Islet of Langerhans (tissue), 1 donor: ENCODE measurements around the gene CCDC148.
A peak's percentile ranks its signal among the peaks of the same experiment; 100 is the strongest.

Experiments
- FAIRE-seq: peaks from one replicate; lab custom pipeline; 2011; peaks lifted over from hg19 to GRCh38; lab: Jason Lieb, UNC

Gene CCDC148

GRCh38 chr2:158205215-158205614 lies 251.3 kb downstream of the CCDC148 start:
- FAIRE-seq, result no peak

DNA sequence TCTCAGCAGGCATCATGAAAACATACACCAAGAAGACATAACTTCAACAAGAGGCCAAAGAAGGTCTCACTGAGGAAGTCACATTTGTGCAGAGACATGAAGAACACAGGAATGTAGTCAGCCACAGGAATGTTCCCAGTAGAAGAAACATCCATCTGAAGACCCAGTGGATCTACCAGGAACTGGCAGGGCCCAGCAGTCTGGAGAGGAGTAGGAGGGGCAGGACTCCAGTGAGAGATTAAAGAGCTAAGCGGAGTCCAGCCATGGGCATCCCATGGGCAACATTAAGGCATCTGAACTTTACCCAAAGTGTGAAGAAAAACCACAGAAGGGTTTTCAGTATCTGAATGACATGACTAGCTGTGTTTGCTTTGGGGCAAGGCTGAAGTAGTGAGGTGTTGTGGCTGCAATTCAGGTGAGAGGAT lies 251.8 kb downstream of the CCDC148 start:
- no peak for FAIRE-seq

GRCh38 chr2:158202161-158202815 lies 254.3 kb downstream of the CCDC148 start:
- peak; percentile 5 for FAIRE-seq

DNA sequence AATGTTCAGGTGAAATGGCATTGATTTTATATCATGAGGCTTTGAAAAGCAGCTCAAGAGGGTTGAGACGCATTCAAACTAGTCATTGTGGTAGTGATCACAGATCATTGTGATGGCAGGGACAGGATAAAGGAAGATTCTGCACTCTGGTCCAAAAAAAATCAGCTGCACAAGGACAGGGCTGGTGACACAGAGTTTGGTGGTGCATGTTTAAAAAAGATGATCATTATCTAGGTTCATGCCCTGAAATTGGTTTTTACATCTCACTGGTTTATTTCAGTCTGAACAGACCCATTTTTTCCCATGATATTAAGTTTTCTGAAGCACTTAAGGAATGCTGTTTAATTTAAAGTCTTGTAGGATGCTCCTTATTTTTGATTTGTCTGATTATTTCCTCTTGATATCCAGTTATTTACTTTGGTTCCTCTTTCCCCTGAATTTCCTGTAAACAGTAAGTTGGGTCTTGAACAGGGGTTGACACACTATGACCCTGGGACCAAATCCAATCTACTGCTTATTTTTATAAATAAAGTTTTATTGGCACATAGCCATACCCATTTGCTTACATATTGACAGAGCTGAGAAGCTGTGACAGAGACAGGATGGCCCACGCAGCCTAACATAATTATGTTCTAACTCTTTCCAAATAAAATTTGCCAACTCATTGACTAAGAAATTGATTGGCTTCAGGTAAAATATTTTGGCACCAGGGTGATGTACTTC lies 256.5 kb downstream of the CCDC148 start:
- no peak for FAIRE-seq

DNA sequence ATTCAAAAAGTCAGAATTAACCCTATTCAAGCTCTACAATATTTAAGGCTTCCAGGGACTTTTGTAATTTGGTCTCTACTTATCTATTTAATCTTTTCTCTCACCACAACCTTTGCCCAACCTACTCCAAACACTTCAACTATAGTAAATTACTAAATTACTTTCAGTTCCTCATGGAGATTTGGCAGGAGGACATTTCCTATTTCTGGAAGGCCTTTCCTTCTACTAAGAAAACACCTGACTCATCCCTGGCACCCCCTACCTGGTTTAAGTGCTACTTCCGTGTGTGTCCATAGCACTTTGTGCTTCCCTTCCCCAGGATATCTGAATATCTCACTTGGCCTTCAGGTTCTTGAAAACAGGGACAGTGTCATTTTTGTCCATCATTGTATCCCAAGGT lies 258.6 kb downstream of the CCDC148 start:
- no peak for FAIRE-seq

DNA sequence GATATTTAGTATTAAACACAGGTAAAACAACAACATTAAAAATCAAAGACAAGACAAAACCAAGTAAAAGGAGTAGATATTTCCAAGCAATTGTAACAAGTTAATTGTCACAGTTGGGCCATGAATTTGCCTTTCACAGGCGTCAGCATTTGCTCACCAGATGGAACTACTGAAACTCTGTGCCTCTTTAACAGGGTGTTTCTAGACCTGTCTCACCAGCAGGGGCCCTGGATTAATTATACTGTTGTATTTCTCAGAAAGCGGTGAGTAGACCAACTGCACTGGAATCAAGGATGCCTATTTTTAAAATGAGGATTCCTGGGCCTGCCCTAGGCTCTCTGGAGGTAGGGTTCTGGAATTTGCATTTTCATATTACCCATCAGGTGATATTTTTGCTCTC lies 262.3 kb downstream of the CCDC148 start:
- no peak for FAIRE-seq

- FAIRE-seq, result no peak
Observed at GRCh38 chr2:158192515-158193443, 263.8 kb downstream of the CCDC148 start.

GRCh38 chr2:158191076-158191895 lies 265.3 kb downstream of the CCDC148 start:
- FAIRE-seq, result no peak

DNA sequence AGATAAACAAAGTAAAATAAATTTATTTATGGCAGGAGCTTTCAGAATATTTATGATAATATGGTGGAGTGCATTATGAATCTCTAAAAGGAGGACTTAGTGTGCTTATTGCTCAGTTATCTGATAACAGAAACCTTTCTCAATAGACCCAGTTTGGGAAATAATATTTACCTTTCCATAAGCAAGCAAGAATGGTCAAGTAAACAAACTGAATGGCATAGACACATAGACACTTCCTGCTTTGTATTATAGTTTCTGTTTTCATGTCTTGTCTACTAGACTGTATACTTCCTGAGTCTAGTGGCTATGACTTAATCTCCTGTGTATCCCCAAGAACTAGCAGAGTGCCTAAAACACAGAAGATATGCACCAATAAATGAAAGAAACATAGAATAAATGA lies 267.0 kb downstream of the CCDC148 start:
- no peak for FAIRE-seq

DNA sequence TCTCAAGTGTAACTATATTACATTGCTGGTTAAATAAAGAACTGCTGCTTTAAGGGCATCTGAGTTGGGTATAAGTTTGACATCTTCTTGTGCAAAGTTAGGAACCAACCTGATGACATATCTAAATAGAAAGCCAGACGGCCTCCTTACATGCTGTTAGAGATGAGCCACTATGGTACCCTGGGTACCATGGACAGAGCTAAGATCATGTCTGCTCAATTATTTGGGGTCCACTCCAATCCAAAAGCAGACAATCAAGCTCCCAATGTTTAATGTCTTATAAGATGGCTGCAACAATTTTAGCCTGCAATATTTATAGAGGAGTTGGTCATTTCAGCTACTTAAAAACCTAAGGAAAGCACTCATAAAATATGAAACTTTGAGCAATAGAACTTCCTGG lies 268.6 kb downstream of the CCDC148 start:
- FAIRE-seq, result no peak

GRCh38 chr2:158184556-158185343 lies 271.8 kb downstream of the CCDC148 start:
- FAIRE-seq, result no peak

GRCh38 chr2:158184001-158184400 lies 272.6 kb downstream of the CCDC148 start:
- no peak for FAIRE-seq

DNA sequence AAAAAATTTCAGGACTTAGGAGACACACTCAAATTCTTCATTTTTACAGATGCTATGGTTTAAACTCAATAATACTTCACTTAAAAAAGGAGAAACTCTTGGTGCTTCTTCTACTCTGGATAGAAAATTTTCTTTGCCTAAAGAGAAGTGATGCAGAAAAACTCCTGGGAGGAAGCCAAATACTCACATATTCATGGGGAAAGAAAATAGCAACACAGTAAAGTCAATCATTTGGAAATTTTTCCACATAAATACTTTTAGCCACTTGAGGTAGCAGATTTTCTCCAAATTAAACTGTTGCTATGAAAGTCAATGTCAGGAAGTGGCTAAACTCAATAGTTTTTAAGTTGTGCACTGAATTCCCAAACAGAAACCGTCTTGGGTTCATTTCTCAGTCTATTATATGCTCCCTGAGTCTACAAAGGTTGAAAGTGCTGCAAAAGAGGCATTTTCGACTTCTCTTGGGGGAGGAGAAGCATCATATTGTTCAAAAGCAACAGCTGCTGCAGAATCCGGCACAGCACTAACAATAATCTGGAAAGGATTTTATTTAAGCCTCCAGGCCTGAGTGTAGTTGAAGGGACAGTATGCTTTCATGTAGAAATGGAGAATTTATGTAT lies 273.8 kb downstream of the CCDC148 start:
- FAIRE-seq, result no peak

- no peak for FAIRE-seq
Observed at GRCh38 chr2:158181171-158181570, 275.4 kb downstream of the CCDC148 start.

DNA sequence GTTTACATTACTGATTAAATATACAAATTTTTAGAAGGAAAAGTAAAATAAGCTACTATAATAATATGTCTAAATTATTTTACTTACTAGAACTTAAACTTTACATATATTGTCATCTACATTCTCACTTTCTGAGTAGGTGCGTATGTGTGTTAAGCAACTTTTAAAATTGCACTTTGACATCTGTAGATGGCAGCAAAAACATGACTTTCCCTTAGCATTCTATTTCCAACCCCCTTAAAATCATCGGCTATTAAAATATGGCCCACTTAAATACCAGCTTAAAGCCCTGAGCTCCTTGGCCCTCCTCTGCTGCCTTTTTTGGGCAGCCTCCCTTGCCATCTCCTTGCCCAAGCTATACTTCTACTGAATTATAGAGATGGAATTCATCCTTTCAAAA lies 276.9 kb downstream of the CCDC148 start:
- FAIRE-seq, result peak; percentile 88

GRCh38 chr2:158178646-158179045 lies 277.9 kb downstream of the CCDC148 start:
- FAIRE-seq, result no peak

- FAIRE-seq, result no peak
Observed at GRCh38 chr2:158174956-158175355, 281.6 kb downstream of the CCDC148 start.

DNA sequence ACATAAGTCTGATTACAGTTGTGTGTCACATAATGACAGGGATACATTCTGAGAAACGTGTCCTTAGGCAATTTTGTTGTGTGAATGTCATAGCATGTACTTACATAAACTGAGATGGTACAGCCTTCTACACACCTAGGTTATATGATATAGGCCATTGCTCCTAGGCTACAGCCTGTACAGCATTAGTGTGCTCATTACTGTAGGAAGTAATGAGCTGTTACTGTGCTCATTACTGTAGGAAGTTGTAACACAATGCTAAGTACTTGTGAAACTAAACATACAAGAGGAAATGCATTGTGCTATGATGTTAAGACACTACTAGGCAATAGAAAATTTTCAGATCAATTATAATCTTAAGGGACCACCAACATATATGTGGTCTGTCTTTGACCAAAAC lies 282.1 kb downstream of the CCDC148 start:
- no peak for FAIRE-seq

DNA sequence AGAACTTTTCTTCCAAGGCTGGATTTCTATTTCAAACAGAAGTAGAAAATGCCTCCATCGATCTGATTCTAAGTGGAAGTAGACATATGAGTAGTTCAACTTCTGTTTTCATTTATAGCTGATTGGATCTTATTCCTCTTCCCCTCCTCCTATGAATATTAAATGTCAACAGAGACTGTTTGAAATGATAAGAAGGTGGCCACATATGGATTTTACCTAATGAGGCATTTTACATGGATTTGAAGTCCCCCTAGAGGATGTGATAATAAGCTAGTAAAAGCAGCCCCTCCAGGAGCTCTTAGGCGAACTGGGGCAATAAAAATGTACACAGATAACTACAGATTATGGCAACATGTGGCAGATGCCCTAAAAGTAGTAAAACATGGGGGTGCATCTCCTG lies 283.8 kb downstream of the CCDC148 start:
- FAIRE-seq, result no peak

DNA sequence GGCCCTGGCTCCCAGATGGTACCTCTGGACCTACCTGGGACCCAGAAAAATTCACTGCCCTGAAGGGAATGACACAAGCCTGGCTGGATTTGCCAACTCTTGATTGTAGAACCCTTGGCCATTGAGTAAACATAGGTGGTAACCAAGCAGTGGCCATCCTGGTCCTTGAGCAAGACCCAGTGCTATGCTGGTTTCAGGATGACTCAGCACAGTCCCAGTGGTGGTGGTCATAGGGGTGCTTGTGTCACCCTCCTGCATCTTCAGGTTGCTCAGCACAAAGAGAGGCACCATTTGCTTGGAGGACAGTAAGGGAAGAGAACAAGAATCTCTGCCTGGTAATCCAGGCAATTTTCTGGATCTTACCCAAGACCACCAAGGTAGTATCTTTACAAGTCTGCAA lies 302.0 kb downstream of the CCDC148 start:
- no peak for FAIRE-seq
